ENCODE measurements around the gene BBIP1.
A peak's percentile ranks its signal among the peaks of the same experiment; 100 is the strongest.
"Not testable (repeated sequence)": the region's sequence is repeated elsewhere in the genome, so short reads cannot be mapped to it uniquely, and the experiment has no call there.

The BBIP1 gene

GRCh38 chr10:110916554-110917346, 2.2 kb downstream of the BBIP1 start:
- Histone ChIP-seq H3K79me2 (ENCODE audit: control insufficient read depth, low read length) (peaks cover 26% of the 10 kb centered on the region), H3K4me3 (ENCODE audit: low read length) (no peak overlapping the region), H3K36me3 (ENCODE audit: control insufficient read depth, low read length) (peaks cover 16% of the 10 kb centered on the region), H3K4me1 (ENCODE audit: control insufficient read depth, low read length) (peaks cover 45% of the 10 kb centered on the region), H3K4me2 (ENCODE audit: low read length) (no peak overlapping the region), H3F3A (ENCODE audit: control insufficient read depth, insufficient read depth) (peaks cover 8% of the 10 kb centered on the region), H3K9me2 (replicated peaks; ENCODE audit: control insufficient read depth, low read length) (no peaks in the 10 kb centered on the region), H3K27me3 (ENCODE audit: control insufficient read depth, low read length) (no peaks in the 10 kb centered on the region), H3K27ac (ENCODE audit: low read depth, low read length) (no peak overlapping the region), H4K20me1 (ENCODE audit: control insufficient read depth, insufficient read depth, low read depth, low read length) (peaks cover 5% of the 10 kb centered on the region), H3K9me3 (ENCODE audit: control insufficient read depth, insufficient read depth, low read length) (no peaks in the 10 kb centered on the region)
- no peak for TF ChIP-seq CTCF (IDR thresholded peaks at IDR 0.05; ENCODE audit: low read depth, low read length, poor library complexity, severe bottlenecking)
- no peak for TF ChIP-seq EZH2phosphoT487 (IDR thresholded peaks at IDR 0.05; ENCODE audit: borderline replicate concordance, low read length)

- H3K4me3 ChIP-seq (ENCODE audit: low read length); H3K27me3 ChIP-seq (ENCODE audit: control insufficient read depth, low read length); H3K36me3 ChIP-seq (ENCODE audit: control insufficient read depth, low read length); H3K9me2 ChIP-seq (replicated peaks; ENCODE audit: control insufficient read depth, low read length); H3K9me3 ChIP-seq (ENCODE audit: control insufficient read depth, insufficient read depth, low read length); H3F3A ChIP-seq (ENCODE audit: control insufficient read depth, insufficient read depth); H3K27ac ChIP-seq (ENCODE audit: low read depth, low read length); H4K20me1 ChIP-seq (ENCODE audit: control insufficient read depth, insufficient read depth, low read depth, low read length): not testable (repeated sequence)
- peaks cover 40% of the 10 kb centered on the region for H3K4me1 ChIP-seq (ENCODE audit: control insufficient read depth, low read length)
- H3K79me2 ChIP-seq (ENCODE audit: control insufficient read depth, low read length) = peaks cover 15% of the 10 kb centered on the region
- peak overlapping the region; percentile 58 for H3K4me2 ChIP-seq (ENCODE audit: low read length)
Observed at GRCh38 chr10:110915600-110915999, 3.4 kb downstream of the BBIP1 start.

GRCh38 chr10:110915035-110915434, 3.9 kb downstream of the BBIP1 start:
- H3K79me2 ChIP-seq (ENCODE audit: control insufficient read depth, low read length) = peaks cover 11% of the 10 kb centered on the region
- TF ChIP-seq CTCF (IDR thresholded peaks at IDR 0.05; ENCODE audit: low read depth, low read length, poor library complexity, severe bottlenecking) (no peak), EZH2phosphoT487 (IDR thresholded peaks at IDR 0.05; ENCODE audit: borderline replicate concordance, low read length) (no peak)
- no peaks in the 10 kb centered on the region for H4K20me1 ChIP-seq (ENCODE audit: control insufficient read depth, insufficient read depth, low read depth, low read length)
- H3K36me3 ChIP-seq (ENCODE audit: control insufficient read depth, low read length) = peaks cover 4% of the 10 kb centered on the region
- peaks cover 40% of the 10 kb centered on the region for H3K4me1 ChIP-seq (ENCODE audit: control insufficient read depth, low read length)
- H3K9me3 ChIP-seq (ENCODE audit: control insufficient read depth, insufficient read depth, low read length) = no peaks in the 10 kb centered on the region
- H3K9me2 ChIP-seq (replicated peaks; ENCODE audit: control insufficient read depth, low read length) = no peaks in the 10 kb centered on the region
- H3K4me2 ChIP-seq (ENCODE audit: low read length) = peak overlapping the region; percentile 58
- H3K27me3 ChIP-seq (ENCODE audit: control insufficient read depth, low read length) = no peaks in the 10 kb centered on the region
- no peaks in the 10 kb centered on the region; the same call in 1 of the 2 replicates for H3F3A ChIP-seq (ENCODE audit: control insufficient read depth, insufficient read depth)
- H3K4me3 ChIP-seq (ENCODE audit: low read length) = peak overlapping the region; percentile 29; the same call in 1 of the 2 replicates
- no peak overlapping the region for H3K27ac ChIP-seq (ENCODE audit: low read depth, low read length)

GRCh38 chr10:110914431-110914830, 4.5 kb downstream of the BBIP1 start:
- no peaks in the 10 kb centered on the region for H4K20me1 ChIP-seq (ENCODE audit: control insufficient read depth, insufficient read depth, low read depth, low read length)
- no peaks in the 10 kb centered on the region for H3K9me2 ChIP-seq (replicated peaks; ENCODE audit: control insufficient read depth, low read length)
- no peak overlapping the region for H3K27ac ChIP-seq (ENCODE audit: low read depth, low read length)
- peak overlapping the region; percentile 58 for H3K4me2 ChIP-seq (ENCODE audit: low read length)
- no peaks in the 10 kb centered on the region for H3K9me3 ChIP-seq (ENCODE audit: control insufficient read depth, insufficient read depth, low read length)
- H3F3A ChIP-seq (ENCODE audit: control insufficient read depth, insufficient read depth) = no peaks in the 10 kb centered on the region; the same call in 1 of the 2 replicates
- peaks cover 40% of the 10 kb centered on the region for H3K4me1 ChIP-seq (ENCODE audit: control insufficient read depth, low read length)
- TF ChIP-seq EZH2phosphoT487 (IDR thresholded peaks at IDR 0.05; ENCODE audit: borderline replicate concordance, low read length) = no peak
- TF ChIP-seq CTCF (IDR thresholded peaks at IDR 0.05; ENCODE audit: low read depth, low read length, poor library complexity, severe bottlenecking) = no peak
- peaks cover 6% of the 10 kb centered on the region for H3K79me2 ChIP-seq (ENCODE audit: control insufficient read depth, low read length)
- H3K36me3 ChIP-seq (ENCODE audit: control insufficient read depth, low read length) = 0 out of 2 replicates have a peak, but pooled peaks cover 2% of the 10 kb centered on the region
- no peaks in the 10 kb centered on the region for H3K27me3 ChIP-seq (ENCODE audit: control insufficient read depth, low read length)
- no peak overlapping the region for H3K4me3 ChIP-seq (ENCODE audit: low read length)
